ENCODE data around the gene RNF151. TPM values are rescaled to one million over a fixed set of nuclear protein-coding genes. Genes with fewer than 3 reads are reported as not detected.

The RNF151 gene
- total and polyA plus RNA-seq, 2 of the 13 experiments (the other 11 are each of a cell fraction or from before 2014, with no cell fraction given) = not detected

DNA sequence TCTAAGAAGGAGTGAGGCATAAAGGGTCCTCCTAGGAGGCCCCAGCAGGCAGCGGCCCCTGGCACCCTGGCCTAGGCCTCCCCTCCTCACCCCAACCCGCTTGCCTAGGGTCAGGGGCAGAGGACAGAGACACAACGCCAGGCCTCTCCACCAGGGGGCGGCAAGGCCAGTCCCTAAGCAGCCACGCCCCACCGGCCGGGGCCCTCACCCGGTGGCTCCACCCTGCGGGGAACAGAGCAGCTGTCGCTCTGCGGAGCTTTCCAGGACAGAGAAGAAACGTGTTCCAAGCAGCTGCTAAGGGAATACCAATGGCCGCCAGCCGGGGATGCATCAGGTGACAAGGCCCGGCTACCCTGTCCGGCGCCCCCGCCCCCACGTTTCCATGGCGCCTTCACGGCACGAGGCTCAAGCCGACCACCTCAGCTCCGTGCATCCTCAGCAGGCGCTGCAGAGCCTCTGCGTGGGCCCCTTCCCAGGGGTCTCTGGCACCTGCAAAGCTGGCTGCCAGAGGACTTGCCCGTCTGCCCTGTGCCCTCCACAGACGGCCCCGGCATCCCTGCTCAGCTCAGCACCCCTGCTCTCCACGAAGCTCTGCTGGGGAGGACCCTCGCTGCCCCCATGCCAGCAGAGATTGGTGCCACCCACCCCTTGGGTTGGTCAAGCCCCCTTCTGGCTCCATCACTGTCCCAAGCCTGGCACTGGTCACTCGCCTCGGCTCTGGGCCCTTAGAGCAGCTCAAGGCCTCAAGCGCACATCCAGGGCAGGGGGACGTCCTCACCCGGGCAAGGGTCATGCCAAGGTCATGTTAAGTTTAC is 37.4 kb downstream of the RNF151 start (continued):
- TF ChIP-seq, protein P1, sequence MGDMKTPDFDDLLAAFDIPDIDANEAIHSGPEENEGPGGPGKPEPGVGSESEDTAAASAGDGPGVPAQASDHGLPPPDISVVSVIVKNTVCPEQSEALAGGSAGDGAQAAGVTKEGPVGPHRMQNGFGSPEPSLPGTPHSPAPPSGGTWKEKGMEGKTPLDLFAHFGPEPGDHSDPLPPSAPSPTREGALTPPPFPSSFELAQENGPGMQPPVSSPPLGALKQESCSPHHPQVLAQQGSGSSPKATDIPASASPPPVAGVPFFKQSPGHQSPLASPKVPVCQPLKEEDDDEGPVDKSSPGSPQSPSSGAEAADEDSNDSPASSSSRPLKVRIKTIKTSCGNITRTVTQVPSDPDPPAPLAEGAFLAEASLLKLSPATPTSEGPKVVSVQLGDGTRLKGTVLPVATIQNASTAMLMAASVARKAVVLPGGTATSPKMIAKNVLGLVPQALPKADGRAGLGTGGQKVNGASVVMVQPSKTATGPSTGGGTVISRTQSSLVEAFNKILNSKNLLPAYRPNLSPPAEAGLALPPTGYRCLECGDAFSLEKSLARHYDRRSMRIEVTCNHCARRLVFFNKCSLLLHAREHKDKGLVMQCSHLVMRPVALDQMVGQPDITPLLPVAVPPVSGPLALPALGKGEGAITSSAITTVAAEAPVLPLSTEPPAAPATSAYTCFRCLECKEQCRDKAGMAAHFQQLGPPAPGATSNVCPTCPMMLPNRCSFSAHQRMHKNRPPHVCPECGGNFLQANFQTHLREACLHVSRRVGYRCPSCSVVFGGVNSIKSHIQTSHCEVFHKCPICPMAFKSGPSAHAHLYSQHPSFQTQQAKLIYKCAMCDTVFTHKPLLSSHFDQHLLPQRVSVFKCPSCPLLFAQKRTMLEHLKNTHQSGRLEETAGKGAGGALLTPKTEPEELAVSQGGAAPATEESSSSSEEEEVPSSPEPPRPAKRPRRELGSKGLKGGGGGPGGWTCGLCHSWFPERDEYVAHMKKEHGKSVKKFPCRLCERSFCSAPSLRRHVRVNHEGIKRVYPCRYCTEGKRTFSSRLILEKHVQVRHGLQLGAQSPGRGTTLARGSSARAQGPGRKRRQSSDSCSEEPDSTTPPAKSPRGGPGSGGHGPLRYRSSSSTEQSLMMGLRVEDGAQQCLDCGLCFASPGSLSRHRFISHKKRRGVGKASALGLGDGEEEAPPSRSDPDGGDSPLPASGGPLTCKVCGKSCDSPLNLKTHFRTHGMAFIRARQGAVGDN (CRISPR knock-in tag; IDR thresholded peaks at IDR 0.05) = peak; percentile 86
- TF ChIP-seq ZNF605 (CRISPR knock-in tag; IDR thresholded peaks at IDR 0.05) = no peak
- TF ChIP-seq, protein P2, sequence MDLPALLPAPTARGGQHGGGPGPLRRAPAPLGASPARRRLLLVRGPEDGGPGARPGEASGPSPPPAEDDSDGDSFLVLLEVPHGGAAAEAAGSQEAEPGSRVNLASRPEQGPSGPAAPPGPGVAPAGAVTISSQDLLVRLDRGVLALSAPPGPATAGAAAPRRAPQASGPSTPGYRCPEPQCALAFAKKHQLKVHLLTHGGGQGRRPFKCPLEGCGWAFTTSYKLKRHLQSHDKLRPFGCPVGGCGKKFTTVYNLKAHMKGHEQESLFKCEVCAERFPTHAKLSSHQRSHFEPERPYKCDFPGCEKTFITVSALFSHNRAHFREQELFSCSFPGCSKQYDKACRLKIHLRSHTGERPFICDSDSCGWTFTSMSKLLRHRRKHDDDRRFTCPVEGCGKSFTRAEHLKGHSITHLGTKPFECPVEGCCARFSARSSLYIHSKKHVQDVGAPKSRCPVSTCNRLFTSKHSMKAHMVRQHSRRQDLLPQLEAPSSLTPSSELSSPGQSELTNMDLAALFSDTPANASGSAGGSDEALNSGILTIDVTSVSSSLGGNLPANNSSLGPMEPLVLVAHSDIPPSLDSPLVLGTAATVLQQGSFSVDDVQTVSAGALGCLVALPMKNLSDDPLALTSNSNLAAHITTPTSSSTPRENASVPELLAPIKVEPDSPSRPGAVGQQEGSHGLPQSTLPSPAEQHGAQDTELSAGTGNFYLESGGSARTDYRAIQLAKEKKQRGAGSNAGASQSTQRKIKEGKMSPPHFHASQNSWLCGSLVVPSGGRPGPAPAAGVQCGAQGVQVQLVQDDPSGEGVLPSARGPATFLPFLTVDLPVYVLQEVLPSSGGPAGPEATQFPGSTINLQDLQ (CRISPR knock-in tag; IDR thresholded peaks at IDR 0.05) = no peak
- TF ChIP-seq KLF6 (CRISPR knock-in tag; IDR thresholded peaks at IDR 0.05) = peak; percentile 52; the same call in 1 of the 2 replicates
- 0 out of 2 replicates have a peak, but pooled peaks have one; percentile 35 for TF ChIP-seq BORCS8-MEF2B (CRISPR knock-in tag; IDR thresholded peaks at IDR 0.05)
- TF ChIP-seq, protein P3, sequence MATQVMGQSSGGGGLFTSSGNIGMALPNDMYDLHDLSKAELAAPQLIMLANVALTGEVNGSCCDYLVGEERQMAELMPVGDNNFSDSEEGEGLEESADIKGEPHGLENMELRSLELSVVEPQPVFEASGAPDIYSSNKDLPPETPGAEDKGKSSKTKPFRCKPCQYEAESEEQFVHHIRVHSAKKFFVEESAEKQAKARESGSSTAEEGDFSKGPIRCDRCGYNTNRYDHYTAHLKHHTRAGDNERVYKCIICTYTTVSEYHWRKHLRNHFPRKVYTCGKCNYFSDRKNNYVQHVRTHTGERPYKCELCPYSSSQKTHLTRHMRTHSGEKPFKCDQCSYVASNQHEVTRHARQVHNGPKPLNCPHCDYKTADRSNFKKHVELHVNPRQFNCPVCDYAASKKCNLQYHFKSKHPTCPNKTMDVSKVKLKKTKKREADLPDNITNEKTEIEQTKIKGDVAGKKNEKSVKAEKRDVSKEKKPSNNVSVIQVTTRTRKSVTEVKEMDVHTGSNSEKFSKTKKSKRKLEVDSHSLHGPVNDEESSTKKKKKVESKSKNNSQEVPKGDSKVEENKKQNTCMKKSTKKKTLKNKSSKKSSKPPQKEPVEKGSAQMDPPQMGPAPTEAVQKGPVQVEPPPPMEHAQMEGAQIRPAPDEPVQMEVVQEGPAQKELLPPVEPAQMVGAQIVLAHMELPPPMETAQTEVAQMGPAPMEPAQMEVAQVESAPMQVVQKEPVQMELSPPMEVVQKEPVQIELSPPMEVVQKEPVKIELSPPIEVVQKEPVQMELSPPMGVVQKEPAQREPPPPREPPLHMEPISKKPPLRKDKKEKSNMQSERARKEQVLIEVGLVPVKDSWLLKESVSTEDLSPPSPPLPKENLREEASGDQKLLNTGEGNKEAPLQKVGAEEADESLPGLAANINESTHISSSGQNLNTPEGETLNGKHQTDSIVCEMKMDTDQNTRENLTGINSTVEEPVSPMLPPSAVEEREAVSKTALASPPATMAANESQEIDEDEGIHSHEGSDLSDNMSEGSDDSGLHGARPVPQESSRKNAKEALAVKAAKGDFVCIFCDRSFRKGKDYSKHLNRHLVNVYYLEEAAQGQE (IDR thresholded peaks at IDR 0.05; ENCODE audit: borderline replicate concordance in 1 of 2, low read depth in 1 of 2, low read length in 2 of 2) = no peak
- no peak for TF ChIP-seq SNRNP70 (IDR thresholded peaks at IDR 0.05; ENCODE audit: low read depth, low read length)
- TF ChIP-seq ZNF432 (CRISPR knock-in tag; IDR thresholded peaks at IDR 0.05; ENCODE audit: borderline replicate concordance) = no peak
- no peak for TF ChIP-seq JUNB (CRISPR knock-in tag; IDR thresholded peaks at IDR 0.05; ENCODE audit: borderline replicate concordance)
- TF ChIP-seq, protein P4, sequence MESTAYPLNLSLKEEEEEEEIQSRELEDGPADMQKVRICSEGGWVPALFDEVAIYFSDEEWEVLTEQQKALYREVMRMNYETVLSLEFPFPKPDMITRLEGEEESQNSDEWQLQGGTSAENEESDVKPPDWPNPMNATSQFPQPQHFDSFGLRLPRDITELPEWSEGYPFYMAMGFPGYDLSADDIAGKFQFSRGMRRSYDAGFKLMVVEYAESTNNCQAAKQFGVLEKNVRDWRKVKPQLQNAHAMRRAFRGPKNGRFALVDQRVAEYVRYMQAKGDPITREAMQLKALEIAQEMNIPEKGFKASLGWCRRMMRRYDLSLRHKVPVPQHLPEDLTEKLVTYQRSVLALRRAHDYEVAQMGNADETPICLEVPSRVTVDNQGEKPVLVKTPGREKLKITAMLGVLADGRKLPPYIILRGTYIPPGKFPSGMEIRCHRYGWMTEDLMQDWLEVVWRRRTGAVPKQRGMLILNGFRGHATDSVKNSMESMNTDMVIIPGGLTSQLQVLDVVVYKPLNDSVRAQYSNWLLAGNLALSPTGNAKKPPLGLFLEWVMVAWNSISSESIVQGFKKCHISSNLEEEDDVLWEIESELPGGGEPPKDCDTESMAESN (CRISPR knock-in tag; conservative IDR thresholded peaks at IDR 0.05) = no peak
- TF ChIP-seq, protein P5, sequence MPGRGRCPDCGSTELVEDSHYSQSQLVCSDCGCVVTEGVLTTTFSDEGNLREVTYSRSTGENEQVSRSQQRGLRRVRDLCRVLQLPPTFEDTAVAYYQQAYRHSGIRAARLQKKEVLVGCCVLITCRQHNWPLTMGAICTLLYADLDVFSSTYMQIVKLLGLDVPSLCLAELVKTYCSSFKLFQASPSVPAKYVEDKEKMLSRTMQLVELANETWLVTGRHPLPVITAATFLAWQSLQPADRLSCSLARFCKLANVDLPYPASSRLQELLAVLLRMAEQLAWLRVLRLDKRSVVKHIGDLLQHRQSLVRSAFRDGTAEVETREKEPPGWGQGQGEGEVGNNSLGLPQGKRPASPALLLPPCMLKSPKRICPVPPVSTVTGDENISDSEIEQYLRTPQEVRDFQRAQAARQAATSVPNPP (CRISPR knock-in tag; IDR thresholded peaks at IDR 0.05) = no peak
- no peak for TF ChIP-seq ZMAT3 (CRISPR knock-in tag; conservative IDR thresholded peaks at IDR 0.05)
- TF ChIP-seq ZSCAN21 (CRISPR knock-in tag; IDR thresholded peaks at IDR 0.05; ENCODE audit: borderline replicate concordance) = no peak

Data from HepG2 (cell line).